GM06990 (cell line): ENCODE data around the gene GBX1.

Source experiments
- DNase-seq: peaks from one replicate; pipeline ENCODE4 v3.0.0-alpha.2; 2011; ENCODE audit not compliant: insufficient read length; ENCODE audit errors: extremely low read depth
- H3K27me3 ChIP-seq: replicated peaks from 2 replicates; pipeline ENCODE4 v1.6.0; 2011; ENCODE audit warnings: low read length; ENCODE audit not compliant: control insufficient read depth, insufficient read depth
- H3K36me3 ChIP-seq: 2 replicates; pipeline ENCODE4 v1.5.1; 2011; ENCODE audit warnings: low read length; ENCODE audit not compliant: control insufficient read depth, insufficient read depth
- H3K4me3 ChIP-seq: replicated peaks from 2 replicates; pipeline ENCODE4 v1.5.1; 2011; ENCODE audit warnings: low read depth, mild to moderate bottlenecking, control low read depth, low read length
- TF ChIP-seq, protein P1 (sequence below): IDR thresholded peaks from 2 replicates; pipeline ENCODE4 v1.5.1; 2011; ENCODE audit warnings: low read length, control low read depth, mild to moderate bottlenecking, inconsistent platforms; ENCODE audit not compliant: insufficient read depth, poor library complexity, severe bottlenecking

GBX1 gene

DNA sequence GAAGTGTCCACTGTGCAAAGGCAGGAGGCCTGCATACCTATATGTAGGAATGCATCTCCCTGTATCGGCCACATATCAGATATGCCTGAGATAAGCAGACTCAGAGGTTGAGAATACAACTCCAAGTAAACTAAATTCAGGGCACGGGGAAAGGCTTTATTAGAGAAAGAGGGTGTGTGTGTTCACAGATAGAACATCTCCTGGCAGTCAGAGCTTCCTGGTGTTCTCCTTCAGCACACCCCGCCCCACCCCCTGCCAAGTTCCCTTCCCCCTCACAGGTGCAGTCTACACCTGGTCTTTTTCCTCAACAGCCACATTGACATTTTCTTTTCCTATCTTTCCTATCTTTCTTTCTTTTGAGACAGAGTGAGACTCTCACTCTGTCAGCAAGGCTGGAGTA, 17.1 kb downstream of the GBX1 start:
- no peak for DNase-seq
- Histone ChIP-seq H3K36me3 (no peaks in the 10 kb centered on the region; the same call in 1 of the 2 replicates), H3K27me3 (peaks cover 2% of the 10 kb centered on the region), H3K4me3 (no peak overlapping the region)
- TF ChIP-seq, protein P1, sequence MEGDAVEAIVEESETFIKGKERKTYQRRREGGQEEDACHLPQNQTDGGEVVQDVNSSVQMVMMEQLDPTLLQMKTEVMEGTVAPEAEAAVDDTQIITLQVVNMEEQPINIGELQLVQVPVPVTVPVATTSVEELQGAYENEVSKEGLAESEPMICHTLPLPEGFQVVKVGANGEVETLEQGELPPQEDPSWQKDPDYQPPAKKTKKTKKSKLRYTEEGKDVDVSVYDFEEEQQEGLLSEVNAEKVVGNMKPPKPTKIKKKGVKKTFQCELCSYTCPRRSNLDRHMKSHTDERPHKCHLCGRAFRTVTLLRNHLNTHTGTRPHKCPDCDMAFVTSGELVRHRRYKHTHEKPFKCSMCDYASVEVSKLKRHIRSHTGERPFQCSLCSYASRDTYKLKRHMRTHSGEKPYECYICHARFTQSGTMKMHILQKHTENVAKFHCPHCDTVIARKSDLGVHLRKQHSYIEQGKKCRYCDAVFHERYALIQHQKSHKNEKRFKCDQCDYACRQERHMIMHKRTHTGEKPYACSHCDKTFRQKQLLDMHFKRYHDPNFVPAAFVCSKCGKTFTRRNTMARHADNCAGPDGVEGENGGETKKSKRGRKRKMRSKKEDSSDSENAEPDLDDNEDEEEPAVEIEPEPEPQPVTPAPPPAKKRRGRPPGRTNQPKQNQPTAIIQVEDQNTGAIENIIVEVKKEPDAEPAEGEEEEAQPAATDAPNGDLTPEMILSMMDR = no peak

DNA sequence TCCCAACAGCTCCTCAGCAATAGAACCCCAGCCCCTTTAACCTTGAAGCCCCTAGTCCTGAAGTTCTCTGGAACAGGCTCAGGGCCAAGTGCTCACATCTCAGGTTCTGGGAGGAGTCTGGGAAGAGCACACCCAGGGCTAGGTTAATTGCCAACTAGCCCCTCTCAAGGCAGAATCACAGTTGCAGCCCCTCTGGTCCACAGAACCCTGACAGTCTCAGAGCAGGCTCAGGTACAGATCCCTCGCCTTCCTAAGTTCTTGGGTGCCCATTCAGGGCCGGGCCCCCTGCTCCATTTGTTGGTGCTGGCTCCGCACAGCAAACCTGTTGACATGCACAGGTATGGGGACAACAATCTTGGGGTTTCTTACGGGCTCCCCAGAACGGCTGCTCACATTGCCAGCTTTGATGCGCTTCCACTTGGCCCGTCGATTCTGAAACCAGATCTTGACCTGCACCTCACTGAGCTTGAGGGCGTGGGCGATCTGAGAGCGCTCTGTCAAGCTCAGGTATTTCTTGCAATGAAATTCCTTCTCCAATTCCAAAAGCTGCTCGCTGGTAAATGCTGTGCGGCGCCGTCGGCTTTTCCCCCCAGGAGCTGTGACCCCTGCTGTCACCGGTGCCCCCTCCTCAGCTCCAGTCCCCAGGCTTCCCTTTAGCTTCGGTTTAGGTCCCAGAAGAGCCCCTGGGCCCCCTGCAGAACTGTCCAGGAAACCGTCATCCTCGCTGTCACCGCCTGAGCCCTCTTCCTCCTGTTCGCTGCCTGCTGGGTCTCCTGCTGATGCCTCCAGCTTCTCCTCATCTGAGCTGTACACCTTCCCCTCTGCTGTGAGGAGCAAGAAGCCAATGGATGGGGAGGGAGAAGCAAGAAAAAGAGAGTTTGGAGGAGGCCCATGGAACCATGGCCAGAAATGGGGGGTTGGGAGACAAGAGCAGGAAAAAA, 18.9 kb downstream of the GBX1 start:
- no peak for DNase-seq
- Histone ChIP-seq H3K36me3 (peaks cover 6% of the 10 kb centered on the region), H3K27me3 (no peaks in the 10 kb centered on the region), H3K4me3 (no peak overlapping the region)
- TF ChIP-seq, protein P1 = no peak

DNA sequence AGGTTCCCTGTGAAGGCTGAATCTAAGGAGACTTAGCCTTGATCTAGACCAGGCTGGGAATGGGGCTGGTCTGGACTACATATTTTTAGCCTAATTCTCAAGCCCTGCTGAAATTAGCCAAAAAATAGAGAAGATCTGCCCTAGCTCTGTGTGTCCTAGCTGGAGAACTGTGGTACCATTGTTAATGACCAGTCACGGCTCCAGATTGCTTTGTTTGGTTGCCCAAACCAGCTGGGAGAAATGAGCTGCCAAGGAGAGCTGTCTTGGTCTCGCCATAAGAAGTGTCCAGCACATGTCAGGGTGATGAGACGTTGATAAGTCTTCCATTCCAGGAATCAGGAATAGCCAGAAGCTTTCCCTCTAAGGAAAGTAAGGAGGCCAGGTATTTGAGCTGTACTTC, 20.7 kb downstream of the GBX1 start:
- Histone ChIP-seq H3K36me3 (peaks cover 8% of the 10 kb centered on the region), H3K27me3 (no peaks in the 10 kb centered on the region), H3K4me3 (no peak overlapping the region)
- TF ChIP-seq, protein P1 = no peak
- DNase-seq = no peak

DNA sequence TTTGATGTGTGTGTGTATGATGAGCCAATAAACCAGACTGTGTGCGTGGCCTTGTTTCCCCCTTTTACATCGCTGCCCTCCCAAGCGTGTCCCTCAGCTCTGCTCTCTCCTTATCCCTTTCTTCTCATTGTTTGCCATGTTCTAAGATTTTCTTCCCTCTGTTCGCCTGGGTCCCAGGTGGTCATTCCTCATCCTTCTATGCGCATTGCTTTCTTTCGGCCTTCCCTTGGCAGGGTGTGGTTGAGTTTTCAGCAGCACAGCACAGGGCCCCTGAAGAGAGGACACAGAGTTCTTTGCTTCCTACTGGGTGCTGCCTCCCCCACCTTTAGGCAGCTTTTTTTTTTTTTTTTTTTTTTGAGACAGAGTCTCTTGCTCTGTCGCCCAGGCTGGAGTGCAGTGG, 23.1 kb downstream of the GBX1 start:
- TF ChIP-seq, protein P1 = no peak
- no peaks in the 10 kb centered on the region for H3K27me3 ChIP-seq
- no peak for DNase-seq
- no peak overlapping the region for H3K4me3 ChIP-seq
- peaks cover 11% of the 10 kb centered on the region for H3K36me3 ChIP-seq

DNA sequence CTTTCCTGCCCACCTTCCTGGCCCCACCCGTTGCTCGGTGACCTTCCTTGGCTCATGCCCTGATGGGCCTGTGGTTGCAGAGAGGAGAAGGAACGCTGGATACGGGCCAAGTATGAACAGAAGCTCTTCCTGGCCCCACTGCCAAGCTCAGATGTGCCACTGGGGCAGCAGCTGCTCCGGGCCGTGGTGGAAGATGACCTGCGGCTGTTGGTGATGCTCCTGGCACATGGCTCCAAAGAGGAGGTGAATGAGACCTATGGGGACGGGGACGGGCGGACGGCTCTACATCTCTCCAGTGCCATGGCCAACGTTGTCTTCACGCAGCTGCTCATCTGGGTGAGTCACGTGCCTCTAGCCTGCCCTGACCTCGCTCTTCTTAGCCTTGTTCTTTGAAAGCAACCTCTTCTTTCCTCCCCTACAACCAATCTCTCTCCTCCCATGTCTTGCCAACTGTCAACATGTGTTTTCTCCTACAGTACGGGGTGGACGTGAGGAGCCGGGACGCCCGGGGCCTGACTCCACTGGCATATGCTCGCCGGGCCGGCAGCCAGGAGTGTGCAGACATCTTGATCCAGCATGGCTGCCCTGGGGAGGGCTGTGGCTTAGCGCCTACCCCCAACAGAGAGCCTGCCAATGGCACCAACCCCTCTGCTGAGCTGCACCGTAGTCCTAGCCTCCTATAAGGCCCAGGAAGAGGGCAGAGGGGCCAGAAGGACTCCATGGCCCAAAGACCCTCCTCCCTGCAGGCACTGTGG, 24.1 kb downstream of the GBX1 start:
- no peak for DNase-seq
- TF ChIP-seq, protein P1 = no peak
- Histone ChIP-seq H3K36me3 (peaks cover 11% of the 10 kb centered on the region), H3K27me3 (no peaks in the 10 kb centered on the region), H3K4me3 (no peak overlapping the region)
